Keratinocyte (primary cell): Measurements from ENCODE around the gene SAMD3. TPM values are rescaled to one million over a fixed set of nuclear protein-coding genes. Genes with fewer than 3 reads are reported as not detected.

Experiments
- DNase-seq: peaks from one replicate; pipeline ENCODE4 v3.0.0-alpha.2; 2011; ENCODE audit warnings: low read depth, missing footprints, low spot score
- FAIRE-seq: peaks from 2 replicates; lab custom pipeline; 2011; peaks lifted over from hg19 to GRCh38; lab: Jason Lieb, UNC
- H2AFZ ChIP-seq: 2 replicates; pipeline ENCODE4 v1.6.0; 2012; ENCODE audit warnings: low read length, control low read depth, inconsistent platforms; ENCODE audit not compliant: control insufficient read depth
- H3K27ac ChIP-seq: 2 replicates; pipeline ENCODE4 v1.5.1; 2011; ENCODE audit warnings: low read length; ENCODE audit not compliant: control insufficient read depth, insufficient read depth
- H3K27me3 ChIP-seq: 3 replicates; pipeline ENCODE4 v1.6.0; 2011; ENCODE audit warnings: low read length; ENCODE audit not compliant: control insufficient read depth, insufficient read depth; ENCODE audit errors: extremely low read depth
- H3K36me3 ChIP-seq, 2 experiments: 2 replicates in 1 of 2; 3 replicates in 1 of 2; pipeline ENCODE4 v1.5.1; 2011; ENCODE audit warnings: low read length in 2 of 2, mild to moderate bottlenecking in 1 of 2; ENCODE audit not compliant: control insufficient read depth in 2 of 2, insufficient read depth in 2 of 2; ENCODE audit errors: extremely low read depth in 1 of 2
- H3K4me1 ChIP-seq: 3 replicates; pipeline ENCODE4 v1.5.1; 2011; ENCODE audit warnings: low read length; ENCODE audit not compliant: control insufficient read depth, insufficient read depth; ENCODE audit errors: extremely low read depth
- H3K4me2 ChIP-seq: 3 replicates; pipeline ENCODE4 v1.6.0; 2011; ENCODE audit warnings: low read depth, low read length; ENCODE audit not compliant: control insufficient read depth, insufficient read depth; ENCODE audit errors: extremely low read depth
- H3K4me3 ChIP-seq, 3 experiments: fragments of 200-600 bp in 1 of 3; sonication (generic) in 1 of 3; 2 replicates in 2 of 3; 3 replicates in 1 of 3; pipeline ENCODE4 v1.5.1; 2011 to 2016; ENCODE audit warnings: low read length in 3 of 3, mild to moderate bottlenecking in 3 of 3, control low read depth in 2 of 3, inconsistent platforms in 1 of 3, low read depth in 1 of 3, mixed read lengths in 1 of 3, mixed run types in 1 of 3, moderate library complexity in 1 of 3; ENCODE audit not compliant: control insufficient read depth in 2 of 3, insufficient read depth in 2 of 3; ENCODE audit errors: extremely low read depth in 1 of 3
- H3K79me2 ChIP-seq: 2 replicates; pipeline ENCODE4 v1.6.0; 2012; ENCODE audit warnings: low read length; ENCODE audit not compliant: control insufficient read depth, insufficient read depth
- H3K9ac ChIP-seq: 3 replicates; pipeline ENCODE4 v1.6.0; 2011; ENCODE audit warnings: low read length; ENCODE audit not compliant: control insufficient read depth, insufficient read depth; ENCODE audit errors: extremely low read depth
- H3K9me1 ChIP-seq: 3 replicates; pipeline ENCODE4 v1.6.0; 2011; ENCODE audit warnings: low read length; ENCODE audit not compliant: control insufficient read depth, insufficient read depth; ENCODE audit errors: extremely low read depth
- H3K9me3 ChIP-seq: 2 replicates; pipeline ENCODE4 v1.5.1; 2012; ENCODE audit warnings: low read depth, low read length; ENCODE audit not compliant: control insufficient read depth
- H4K20me1 ChIP-seq: 3 replicates; pipeline ENCODE4 v1.6.0; 2011; ENCODE audit warnings: low read length; ENCODE audit not compliant: control insufficient read depth, insufficient read depth; ENCODE audit errors: extremely low read depth
- CTCF ChIP-seq, 3 experiments: IDR thresholded peaks in 1 of 3; conservative IDR thresholded peaks in 1 of 3; optimal IDR thresholded peaks in 1 of 3; 2 replicates in 2 of 3; 3 replicates in 1 of 3; pipeline versions ENCODE3 to v1.5.1; 2011; ENCODE audit warnings: low read length in 3 of 3, mild to moderate bottlenecking in 3 of 3, moderate library complexity in 2 of 3, control low read depth in 1 of 3, inconsistent platforms in 1 of 3; ENCODE audit not compliant: insufficient read depth in 2 of 3; ENCODE audit errors: extremely low read depth in 1 of 3
- EZH2 ChIP-seq: IDR thresholded peaks from one replicate; pipeline ENCODE4 v1.6.1; 2012; ENCODE audit warnings: inconsistent platforms, mild to moderate bottlenecking, low read length, moderate library complexity
- dilution Hi-C: fragments of 300-500 bp; cut with MboI; formaldehyde crosslinking; loops from one replicate; pipeline ENCODE4 v1.7.0; 2020; ENCODE audit warnings: low sequenced_read_pairs; ENCODE audit not compliant: extremely low pct_ligation_motif_present
- polyA plus RNA-seq, 5 experiments: library from polyadenylated mRNA; depleted of rRNA in 3 of 5; stranded (reverse) in 3 of 5; stranded (forward) in 1 of 5; unstranded in 1 of 5; fragments of >200 nt; gene quantifications; 1 replicate in 1 of 5; 2 replicates in 3 of 5; 3 replicates in 1 of 5; pipeline versions ENCODE4 v1.2.1 to v1.2.3, GENCODE V29; 2011 to 2012; ENCODE audit warnings: missing spikeins in 2 of 5, low read depth in 1 of 5, low replicate concordance in 1 of 5

Gene SAMD3
- polyA plus RNA-seq, 1 donor (not counting 4 experiments of a cell fraction or from before 2014, with no cell fraction given), result 5.4 TPM

- DNase-seq, result no peak
Measured at GRCh38 chr6:130098317-130098716, 124.4 kb downstream of the SAMD3 start.

More at GRCh38 chr6:130098317-130098716, 124.4 kb downstream of the SAMD3 start:
- Histone ChIP-seq H3K79me2 (no peaks in the 10 kb centered on the region), H3K9me1 (no peaks in the 10 kb centered on the region), H3K9me3 (no peaks in the 10 kb centered on the region), H3K27ac (no peak overlapping the region), H3K36me3 (peaks cover 1 to 2% of the 10 kb centered on the region in 2 experiments), H3K4me1 (no peaks in the 10 kb centered on the region), H4K20me1 (no peaks in the 10 kb centered on the region), H3K4me2 (no peak overlapping the region), H3K27me3 (no peaks in the 10 kb centered on the region), H2AFZ (no peak overlapping the region), H3K4me3 (no peak overlapping the region), H3K9ac (no peak overlapping the region)
- TF ChIP-seq CTCF (optimal IDR thresholded peaks at IDR 0.05 in 1 of 3, IDR thresholded peaks at IDR 0.05 in 1 of 3, conservative IDR thresholded peaks at IDR 0.05 in 1 of 3; ENCODE audit: extremely low read depth in 1 of 3, insufficient read depth in 2 of 3, low read length in 3 of 3) (no peak), EZH2 (no peak)
- dilution Hi-C loops, result no loop called here
- FAIRE-seq, result no peak

Other genes with a start within 250 kb of the SAMD3 start
- gene L3MBTL3, start 204.4 kb downstream of the SAMD3 start, polyA plus RNA-seq, result 13.0 to 16.6 TPM (median 13.0 TPM) in 3 replicates
- gene TMEM200A, start 143.1 kb upstream of the SAMD3 start, polyA plus RNA-seq, result 23.9 to 104 TPM (median 80.4 TPM) in 3 replicates